Activated CD4-positive, alpha-beta T cell treated with anti-CD3 and anti-CD28 coated beads for 4 hours (primary cell): ENCODE data around the gene ERMARD.
"Not testable (repeated sequence)": the region's sequence is repeated elsewhere in the genome, so short reads cannot be mapped to it uniquely, and the experiment has no call there.

Experiments used
- DNase-seq, 2 donors: peaks; one replicate each; pipeline ENCODE4 v3.0.0-alpha.2; 2020

ERMARD gene

GRCh38 chr6:169738204-169738975 lies 13.0 kb upstream of the ERMARD start:
- no peak for DNase-seq

GRCh38 chr6:169738976-169739529 lies 12.4 kb upstream of the ERMARD start:
- DNase-seq: no peak

- no peak for DNase-seq
These were observed 10.1 kb upstream of the ERMARD start for GRCh38 chr6:169741344-169741743.

DNA sequence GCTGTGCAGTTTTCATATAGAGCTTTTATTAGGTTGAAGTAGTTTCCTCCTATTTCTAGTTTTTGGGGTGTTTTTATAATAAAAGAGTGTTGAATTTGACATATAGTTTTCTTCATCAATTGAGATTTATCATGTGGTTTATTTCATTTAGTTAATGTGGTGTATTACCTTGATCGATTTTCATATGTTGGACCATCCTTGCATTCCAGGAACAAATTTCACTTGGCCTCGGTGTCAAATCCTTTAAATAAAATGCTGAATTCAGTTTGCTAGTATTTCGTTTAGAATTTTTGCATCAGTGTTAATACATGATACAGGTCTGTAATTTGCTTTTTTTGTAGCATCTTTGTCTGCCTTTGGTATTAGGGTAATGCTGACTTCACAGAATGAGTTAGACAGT lies 6.0 kb upstream of the ERMARD start:
- no peak for DNase-seq

DNA sequence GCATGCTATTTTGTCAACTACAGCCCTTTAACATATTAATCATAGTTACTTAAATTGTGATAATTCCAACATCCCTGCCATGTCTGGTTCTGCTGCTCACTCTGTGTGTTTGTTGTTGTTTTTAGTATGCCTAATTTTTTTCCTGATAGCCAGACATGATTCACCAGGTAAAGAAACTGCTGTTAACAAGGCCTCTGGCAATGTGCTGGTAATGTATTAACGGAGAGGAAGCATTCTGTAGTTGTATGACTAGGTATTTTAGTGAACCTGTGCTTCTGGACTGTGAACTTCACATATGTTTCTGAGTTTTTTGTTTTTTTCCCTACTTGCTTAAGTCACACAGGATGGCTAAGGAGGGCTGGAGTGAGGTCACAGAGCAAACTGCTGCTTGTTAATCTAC lies 4.9 kb upstream of the ERMARD start:
- no peak for DNase-seq

DNA sequence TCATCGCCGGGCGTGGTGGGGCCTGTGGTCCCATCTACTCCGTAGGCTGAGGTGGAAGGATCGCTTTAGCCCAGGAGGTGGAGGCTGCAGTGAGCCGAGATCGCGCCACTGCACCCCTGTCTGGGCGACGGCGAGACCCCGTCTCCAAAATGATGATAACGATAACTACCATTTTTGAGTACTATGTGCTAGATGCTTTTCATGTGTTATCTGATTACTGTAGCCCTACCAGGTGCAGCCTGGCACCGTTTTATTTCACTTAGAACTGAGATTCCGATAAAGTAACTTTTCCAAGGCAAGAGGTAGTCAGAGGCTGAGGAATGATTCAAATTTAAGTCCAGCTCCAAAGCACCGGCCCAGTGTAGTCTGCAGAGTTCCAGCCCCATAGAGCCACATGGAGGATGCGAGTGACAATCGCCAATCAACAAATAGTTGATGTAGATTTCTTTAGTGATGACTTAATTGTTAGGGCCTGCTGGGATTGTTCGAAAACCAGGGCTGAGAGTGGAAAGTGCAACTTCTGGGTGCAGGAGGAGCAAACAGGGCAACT lies 727 bp downstream of the ERMARD start:
- no peak for DNase-seq

DNA sequence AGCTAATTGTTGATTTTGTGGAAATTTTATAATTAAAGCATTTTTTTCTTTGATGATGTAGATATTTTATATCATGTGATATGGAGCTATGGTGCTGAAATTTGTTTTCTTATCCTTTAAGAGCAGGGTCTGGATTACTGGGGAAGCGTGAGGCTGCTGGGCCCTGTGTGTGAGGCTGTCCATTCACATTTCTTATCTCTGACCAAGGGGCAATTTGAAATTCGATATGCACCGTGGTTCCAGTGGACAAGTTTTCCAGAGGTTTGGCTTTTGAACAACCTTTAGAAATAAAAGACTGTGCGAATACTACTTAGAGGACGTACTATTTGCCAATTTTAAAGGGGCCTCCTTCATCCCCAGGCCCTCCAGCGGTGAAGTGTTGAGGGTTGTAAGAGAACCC lies 3.7 kb downstream of the ERMARD start:
- DNase-seq: no peak

DNA sequence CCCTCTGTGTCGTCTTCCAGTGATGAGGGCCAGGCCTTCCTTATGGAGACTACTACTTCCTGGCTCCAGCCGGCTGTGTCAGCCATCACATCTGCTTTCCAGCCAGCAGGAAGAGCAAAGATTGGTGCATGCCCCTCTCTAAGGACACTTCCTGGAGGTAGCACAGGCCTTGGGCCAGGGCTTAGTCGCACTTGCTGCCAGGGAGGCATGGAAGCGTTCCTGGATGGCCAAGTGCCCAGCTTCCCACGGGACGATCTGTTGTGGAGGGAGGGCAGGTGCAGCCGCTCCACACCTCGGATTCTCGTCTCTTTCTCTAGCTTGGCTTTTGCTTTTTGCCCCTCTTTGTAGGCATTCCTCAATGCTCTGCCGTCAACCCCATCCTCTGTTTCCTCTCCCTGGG lies 11.9 kb downstream of the ERMARD start:
- DNase-seq: no peak

- no peak for DNase-seq
These were observed 12.5 kb downstream of the ERMARD start for GRCh38 chr6:169763881-169764280.

- DNase-seq: not testable (repeated sequence)
These were observed 14.4 kb downstream of the ERMARD start for GRCh38 chr6:169765789-169766188.

GRCh38 chr6:169766232-169766631 lies 14.8 kb downstream of the ERMARD start:
- no peak for DNase-seq

DNA sequence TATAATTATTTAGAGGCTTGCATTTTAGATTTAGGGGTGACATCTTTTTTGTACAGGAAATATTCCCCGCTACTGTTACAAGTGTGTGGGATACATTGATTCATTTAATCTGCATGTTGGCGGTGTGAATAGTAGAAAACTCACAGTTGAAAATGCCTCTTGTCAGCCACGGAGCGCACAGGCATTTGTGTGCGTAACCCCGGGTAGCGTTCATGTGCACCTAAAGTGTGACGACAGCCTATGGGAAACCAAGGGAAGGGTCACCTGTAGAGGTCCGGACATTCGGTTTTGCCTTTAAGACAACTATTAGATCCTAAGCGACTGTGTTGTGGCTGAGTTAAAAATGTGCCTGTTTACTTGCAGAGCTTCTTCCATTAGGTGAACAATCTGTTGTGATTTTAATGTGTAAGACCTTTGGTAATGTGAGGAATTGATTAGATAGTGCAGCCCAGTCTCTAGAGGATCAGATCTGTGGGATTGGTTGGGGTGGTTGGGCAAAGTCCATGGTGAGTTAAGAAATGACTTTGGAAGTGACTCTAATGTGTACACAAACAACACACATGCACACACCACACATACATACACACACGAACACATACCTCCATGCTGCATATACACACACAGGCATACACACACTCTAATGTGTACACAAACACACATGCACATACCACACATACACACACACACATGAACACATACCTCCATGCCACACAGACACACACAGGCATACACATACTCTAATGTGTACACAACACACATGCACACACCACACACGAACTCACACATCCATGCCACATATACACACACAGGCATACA lies 15.7 kb downstream of the ERMARD start:
- no peak for DNase-seq

DNA sequence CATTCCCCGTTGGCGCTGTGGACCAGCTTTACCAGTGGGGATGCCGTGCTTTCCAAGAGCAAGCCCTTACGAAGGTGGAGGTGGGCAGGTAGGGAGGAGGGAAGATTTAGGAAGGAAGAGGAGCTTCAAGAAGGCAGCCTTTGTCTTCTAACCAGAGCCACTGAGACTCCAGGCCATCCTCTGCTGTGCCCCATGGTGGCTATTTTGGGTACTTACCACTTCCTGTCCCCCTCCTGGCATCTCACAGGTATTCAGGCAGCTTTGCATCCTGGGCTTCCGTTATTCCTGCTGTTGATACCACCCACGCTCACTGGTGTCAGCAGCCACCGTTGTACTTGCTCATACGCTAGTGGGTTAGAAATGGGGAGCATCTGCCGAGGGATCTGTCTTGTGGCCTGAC lies 22.9 kb downstream of the ERMARD start:
- no peak for DNase-seq

DNA sequence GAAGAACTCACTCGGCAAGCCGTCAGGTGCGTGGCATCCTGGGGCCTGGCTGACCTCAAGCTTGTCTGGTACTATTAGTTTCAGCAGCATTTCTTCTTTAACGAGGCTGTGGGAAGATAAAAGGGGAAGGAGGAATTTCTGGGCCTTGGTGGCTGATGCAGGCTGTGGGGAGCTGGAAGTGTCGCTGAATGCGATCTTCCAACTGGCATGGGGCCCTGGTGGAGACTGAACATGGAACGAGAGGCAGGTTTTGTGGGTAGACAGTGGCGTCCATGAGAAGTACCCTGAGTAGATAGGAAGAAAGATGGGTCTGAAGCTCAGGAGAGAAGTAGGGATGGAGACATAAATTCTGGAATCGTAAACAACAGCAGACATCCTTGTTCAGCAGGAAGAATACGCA lies 23.9 kb downstream of the ERMARD start:
- DNase-seq: no peak

GRCh38 chr6:169776379-169776778 lies 25.0 kb downstream of the ERMARD start:
- DNase-seq: no peak

DNA sequence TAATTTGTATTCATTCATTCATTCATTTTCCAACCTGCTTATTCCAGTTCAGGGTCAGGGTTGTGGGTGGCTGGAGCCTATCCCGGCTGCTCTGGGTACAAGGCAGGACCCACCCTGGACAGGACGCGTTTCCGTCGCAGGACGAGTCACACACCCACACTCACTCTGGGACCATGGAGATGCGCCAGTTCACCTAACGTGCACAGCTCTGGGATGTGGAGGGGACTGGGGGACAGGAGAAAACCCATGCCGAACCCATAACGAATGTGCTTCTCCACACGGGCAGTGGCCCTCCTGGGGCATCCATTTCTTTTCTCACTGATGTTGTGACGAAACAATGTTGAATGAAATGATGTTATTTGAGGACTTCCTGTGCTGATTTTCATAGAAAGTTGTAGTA lies 26.5 kb downstream of the ERMARD start:
- no peak for DNase-seq

DNA sequence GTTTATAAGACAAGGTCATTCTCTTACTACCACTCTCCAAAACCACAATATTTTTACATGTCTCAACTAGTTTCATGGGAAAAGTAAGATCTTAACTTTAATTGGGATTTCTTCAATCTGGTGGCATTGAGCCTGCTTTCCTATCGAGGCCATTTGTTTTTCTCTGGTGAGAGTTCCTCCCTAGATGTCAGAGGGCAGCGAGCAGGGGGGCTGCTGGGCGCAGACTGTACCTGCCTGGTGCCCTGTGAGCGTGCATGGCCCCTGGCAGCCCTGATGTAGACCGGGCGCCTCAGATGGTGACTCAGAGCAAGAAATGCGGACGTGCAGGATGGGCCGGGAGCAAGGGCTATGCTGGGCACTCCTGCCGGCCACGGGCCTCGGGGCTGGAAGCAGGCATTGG lies 27.2 kb downstream of the ERMARD start:
- no peak for DNase-seq

DNA sequence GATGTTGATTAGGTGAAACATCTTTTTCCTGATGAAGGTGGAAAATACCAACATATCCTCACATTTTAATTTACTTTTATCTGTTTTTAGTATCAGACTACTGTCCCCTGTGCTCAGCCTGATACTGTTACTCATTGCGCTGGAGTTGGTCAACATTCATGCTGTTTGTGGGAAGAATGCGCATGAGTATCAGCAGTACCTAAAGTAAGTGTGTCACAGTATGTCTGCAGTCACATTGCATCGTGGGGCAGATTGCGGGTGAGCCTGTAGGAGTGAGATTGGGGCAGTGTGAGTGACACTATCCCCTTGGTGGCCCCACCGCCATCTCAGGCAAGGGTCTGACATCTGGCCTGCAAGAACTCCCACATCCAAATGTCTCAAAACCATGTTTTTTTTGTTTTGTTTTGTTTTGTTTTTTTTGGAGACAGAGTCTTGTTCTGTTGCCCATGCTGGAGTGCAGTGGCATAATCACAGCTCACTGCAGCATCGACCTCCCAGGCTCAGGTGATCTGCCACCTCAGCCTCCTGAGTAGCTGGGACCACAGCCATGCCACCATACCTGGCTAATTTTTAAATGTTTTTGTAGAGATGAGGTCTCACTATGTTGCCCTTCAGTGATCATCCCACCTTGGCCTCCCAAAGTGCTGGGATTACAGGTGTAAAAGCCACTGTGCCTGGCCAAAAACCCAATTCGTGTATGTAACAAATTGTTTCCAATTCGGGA lies 27.8 kb downstream of the ERMARD start:
- no peak for DNase-seq

- no peak for DNase-seq
These were observed 28.5 kb downstream of the ERMARD start for GRCh38 chr6:169779896-169780295.

- no peak for DNase-seq
These were observed 29.2 kb downstream of the ERMARD start for GRCh38 chr6:169780571-169781091.

DNA sequence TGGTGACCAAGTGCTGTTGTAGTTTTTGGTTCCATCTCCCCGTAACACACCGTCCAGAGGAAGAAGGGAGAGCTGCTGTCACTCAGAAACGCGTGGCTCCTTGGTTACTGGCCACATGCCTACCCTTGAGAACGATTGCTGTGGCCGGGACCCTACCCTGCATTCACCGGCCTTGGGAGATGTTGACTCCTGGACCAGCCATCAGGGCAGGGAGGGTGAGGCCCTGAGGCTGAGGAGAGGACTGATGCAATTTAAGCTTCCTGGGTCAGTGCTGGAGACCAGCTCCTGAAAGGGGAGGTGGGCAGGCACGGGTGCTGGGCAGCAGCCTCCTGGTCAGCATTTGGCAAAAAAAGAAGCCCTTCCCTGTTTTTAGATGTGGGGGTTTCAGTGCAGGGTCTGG lies 31.5 kb downstream of the ERMARD start:
- DNase-seq: no peak

- no peak for DNase-seq
These were observed 32.0 kb downstream of the ERMARD start for GRCh38 chr6:169783401-169783800.
